ENCODE data around the gene TSC22D1. TPM values are rescaled to one million over a fixed set of nuclear protein-coding genes. Genes with fewer than 3 reads are reported as not detected.

TSC22D1 gene
- total RNA-seq, 1 donor from 2014 or later: 6.5 TPM

DNA sequence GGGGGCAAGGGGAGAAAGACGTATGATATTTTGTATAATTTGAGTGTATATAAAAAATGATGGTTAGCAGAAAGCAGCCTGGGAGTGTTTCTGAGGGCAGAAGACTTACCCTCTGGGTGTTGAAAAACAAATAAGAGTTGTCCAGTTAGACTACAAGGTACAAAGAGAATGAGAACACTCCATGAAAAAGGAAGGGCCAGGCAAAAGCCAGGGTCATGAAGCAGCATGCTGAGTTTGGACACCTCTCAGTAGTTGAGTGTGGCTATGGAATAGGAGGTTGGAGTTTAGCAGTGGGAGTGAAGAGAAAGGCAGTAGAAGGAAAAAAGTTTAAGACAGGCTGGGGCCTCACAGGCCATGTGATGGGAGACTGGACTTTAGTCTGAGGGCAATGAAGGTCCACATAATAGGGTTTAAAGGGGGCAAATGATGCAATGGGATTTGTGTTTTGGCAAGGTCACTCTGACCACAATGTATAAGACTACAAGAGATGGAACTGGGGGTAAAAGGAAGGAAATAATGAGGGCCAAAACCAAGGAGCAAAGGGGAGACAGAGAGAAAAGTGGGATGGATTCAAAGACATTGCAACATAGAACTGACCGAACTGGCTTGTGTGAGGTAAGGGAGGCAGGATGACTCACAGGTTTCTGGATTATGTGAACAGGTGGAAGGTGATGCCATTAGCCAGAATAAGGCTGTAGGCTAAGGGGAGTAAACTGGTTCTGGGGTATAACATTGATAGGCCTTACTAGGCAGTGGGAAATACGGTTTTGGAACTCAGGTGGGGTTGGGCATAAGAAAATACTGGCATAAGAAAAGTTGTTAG lies 125.9 kb downstream of the TSC22D1 start:
- Mint-ChIP-seq H3K27me3 (peaks cover 12% of the 10 kb centered on the region), H3K9me3 (no peaks in the 10 kb centered on the region), H3K4me1 (no peaks in the 10 kb centered on the region), H3K4me3 (no peak overlapping the region), H3K27ac (no peak overlapping the region), H3K36me3 (ENCODE audit: low read depth) (no peaks in the 10 kb centered on the region)
- DNase-seq: no peak
- intact Hi-C loops (cut with micrococcal nuclease): no loop called here

DNA sequence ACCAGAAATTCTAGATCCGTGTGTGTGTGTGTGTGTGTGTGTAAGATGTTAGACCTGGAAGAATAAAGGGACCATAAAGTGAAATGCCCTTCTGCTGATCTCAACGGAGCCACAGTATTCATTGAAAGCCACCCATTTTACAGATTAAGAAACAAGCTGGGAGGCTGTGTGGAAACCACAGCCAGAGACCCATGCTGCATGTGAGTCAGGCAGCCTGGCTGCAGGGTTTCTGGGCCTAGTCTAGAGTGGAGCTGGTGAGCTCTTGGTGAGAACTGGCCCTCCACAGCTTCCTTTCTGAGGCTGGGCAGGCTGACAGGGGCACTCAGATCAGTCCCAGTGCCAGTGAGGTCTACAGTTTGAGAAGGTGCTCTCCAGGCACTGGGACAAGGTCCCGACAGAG lies 127.3 kb downstream of the TSC22D1 start:
- Mint-ChIP-seq H3K4me1 (no peaks in the 10 kb centered on the region), H3K4me3 (no peak overlapping the region), H3K27ac (no peak overlapping the region), H3K27me3 (peaks cover 11% of the 10 kb centered on the region), H3K9me3 (no peaks in the 10 kb centered on the region), H3K36me3 (ENCODE audit: low read depth) (no peaks in the 10 kb centered on the region)
- DNase-seq: no peak
- intact Hi-C loops (cut with micrococcal nuclease): no loop called here

DNA sequence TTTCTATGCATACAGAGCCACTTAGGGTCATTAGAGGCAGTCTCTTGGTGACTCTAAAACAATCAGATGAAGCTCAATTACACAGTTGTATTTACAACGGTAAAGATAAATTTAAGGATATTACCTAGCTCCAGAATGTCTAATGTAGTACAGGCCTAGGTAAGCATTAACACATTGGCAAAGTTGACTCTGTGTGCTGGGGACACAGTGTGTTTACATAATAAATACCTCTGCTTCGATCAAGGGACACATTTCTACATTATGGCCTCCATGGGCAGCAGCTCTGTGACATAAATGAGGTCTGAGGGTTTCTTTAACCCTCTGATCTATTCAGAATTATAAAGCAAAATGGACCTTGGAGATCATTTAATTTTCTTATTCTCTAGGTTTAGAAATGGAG lies 127.8 kb downstream of the TSC22D1 start:
- no peak for DNase-seq
- Mint-ChIP-seq H3K4me1 (no peaks in the 10 kb centered on the region), H3K4me3 (no peak overlapping the region), H3K36me3 (ENCODE audit: low read depth) (no peaks in the 10 kb centered on the region), H3K27ac (no peak overlapping the region), H3K9me3 (no peaks in the 10 kb centered on the region), H3K27me3 (peaks cover 15% of the 10 kb centered on the region)
- intact Hi-C loops (cut with micrococcal nuclease): no loop called here

DNA sequence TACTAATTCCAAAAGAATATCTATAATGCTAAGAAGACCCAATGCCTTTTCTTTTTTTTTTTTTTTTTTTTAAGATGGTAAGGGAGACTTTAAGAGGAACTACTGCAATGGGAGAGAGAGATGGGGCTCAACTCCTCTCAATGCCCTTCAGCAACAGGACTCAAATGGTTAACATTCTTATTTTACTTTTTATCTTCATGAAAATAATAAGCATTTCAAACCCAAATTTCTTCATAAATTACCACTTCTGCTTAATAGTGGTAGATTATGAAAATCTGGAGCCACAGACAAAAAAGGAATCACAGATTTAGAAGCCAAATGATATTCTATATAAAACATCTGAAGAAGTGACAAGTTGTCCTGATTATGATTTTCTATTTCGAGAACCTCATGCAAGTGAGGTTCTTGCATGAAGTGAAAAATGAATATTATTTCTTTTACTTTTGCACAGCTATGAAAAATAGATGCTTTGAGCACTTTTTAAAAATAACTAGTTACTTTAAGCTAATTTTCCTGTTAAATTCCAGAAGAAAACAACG lies 128.3 kb downstream of the TSC22D1 start:
- DNase-seq: no peak
- Mint-ChIP-seq H3K4me1 (no peaks in the 10 kb centered on the region), H3K4me3 (no peak overlapping the region), H3K27me3 (peaks cover 18% of the 10 kb centered on the region), H3K9me3 (no peaks in the 10 kb centered on the region), H3K36me3 (ENCODE audit: low read depth) (no peaks in the 10 kb centered on the region), H3K27ac (no peak overlapping the region)
- intact Hi-C loops (cut with micrococcal nuclease): no loop called here

DNA sequence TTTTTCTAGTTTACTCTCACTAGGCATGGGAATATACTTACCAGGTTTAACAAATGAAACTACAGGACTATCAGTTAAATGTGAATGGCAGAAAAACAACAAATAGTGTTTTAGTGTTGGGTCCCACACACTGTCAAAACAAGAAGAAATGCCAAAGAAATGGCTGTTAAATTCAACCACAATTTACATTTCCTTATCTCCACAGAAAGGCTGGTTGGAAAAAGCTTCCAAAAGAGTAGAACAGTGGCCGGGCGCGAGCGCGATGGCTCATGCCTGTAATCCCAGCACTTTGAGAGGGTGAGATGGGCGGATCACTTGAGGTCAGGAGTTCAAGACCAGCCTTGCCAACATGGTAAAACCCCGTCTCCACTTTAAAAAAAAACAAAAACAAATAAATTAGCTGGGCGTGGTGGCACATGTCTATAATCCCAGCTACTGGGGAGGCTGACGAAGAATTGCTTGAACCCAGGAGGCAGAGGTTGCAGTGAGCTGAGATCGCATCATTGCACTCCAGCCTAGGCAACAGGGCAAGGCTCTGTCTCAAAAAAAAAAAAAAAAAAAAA lies 136.0 kb downstream of the TSC22D1 start:
- Mint-ChIP-seq H3K27ac (no peak overlapping the region), H3K36me3 (ENCODE audit: low read depth) (no peaks in the 10 kb centered on the region), H3K4me3 (no peak overlapping the region), H3K9me3 (no peaks in the 10 kb centered on the region), H3K27me3 (peaks cover 54% of the 10 kb centered on the region), H3K4me1 (peaks cover 14% of the 10 kb centered on the region)
- intact Hi-C loops (cut with micrococcal nuclease): no loop called here
- DNase-seq: no peak

DNA sequence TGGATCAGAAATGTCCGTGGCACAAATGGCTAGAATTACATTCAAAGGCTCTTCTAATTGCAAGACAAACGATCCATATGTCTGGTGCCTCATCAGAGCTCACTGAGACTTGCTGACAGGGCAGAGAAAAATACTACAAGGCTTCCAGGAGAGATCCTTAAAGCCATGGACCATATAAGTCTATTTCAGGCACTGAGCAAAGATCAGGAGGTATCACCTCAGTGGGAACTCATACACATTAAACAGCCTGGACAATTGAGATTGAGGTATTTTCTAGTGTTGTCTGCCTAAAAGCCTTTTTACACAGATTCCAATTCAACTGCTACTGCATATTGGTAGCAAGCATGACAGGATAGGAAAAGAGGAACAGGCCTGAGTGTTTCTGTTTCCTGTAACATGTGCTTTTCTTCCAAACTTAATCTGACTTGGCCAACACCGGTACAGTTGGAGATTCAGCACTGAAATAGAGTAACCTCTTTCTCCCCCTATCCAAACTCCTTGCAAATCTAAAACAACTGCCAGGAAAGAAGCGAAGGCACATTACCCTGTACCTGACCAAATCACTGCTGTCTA lies 136.6 kb downstream of the TSC22D1 start:
- peak; percentile 27 for DNase-seq
- no peak overlapping the region for H3K4me3 Mint-ChIP-seq
- intact Hi-C loops (cut with micrococcal nuclease): no loop called here
- H3K27ac Mint-ChIP-seq: no peak overlapping the region
- peaks cover 56% of the 10 kb centered on the region for H3K27me3 Mint-ChIP-seq
- no peaks in the 10 kb centered on the region for H3K36me3 Mint-ChIP-seq (ENCODE audit: low read depth)
- H3K9me3 Mint-ChIP-seq: no peaks in the 10 kb centered on the region
- peaks cover 17% of the 10 kb centered on the region for H3K4me1 Mint-ChIP-seq

DNA sequence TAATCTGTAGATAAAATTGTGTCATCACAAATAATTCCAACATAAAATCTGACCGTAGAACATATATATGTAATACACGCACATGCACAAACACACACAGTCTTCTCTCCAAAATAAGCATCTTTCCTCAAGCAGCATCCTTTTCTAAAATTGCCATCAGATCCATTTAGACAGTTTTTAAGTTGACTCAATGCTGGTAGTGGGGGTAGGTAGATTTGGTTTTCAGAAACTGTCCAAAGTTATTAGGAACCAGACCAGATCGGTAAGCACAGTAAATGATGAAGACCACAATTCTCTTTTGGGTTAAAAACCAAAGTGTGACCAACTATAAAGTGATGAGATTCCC lies 137.9 kb downstream of the TSC22D1 start:
- no peak overlapping the region for H3K27ac Mint-ChIP-seq
- H3K36me3 Mint-ChIP-seq (ENCODE audit: low read depth): no peaks in the 10 kb centered on the region
- no peak overlapping the region for H3K4me3 Mint-ChIP-seq
- peak; percentile 33 for DNase-seq
- peaks cover 17% of the 10 kb centered on the region for H3K4me1 Mint-ChIP-seq
- intact Hi-C loops (cut with micrococcal nuclease): loop anchor here (1.0 kb wide), 3 partner anchors 195 to 530 kb away; no protein-coding TSS in a partner anchor
- H3K27me3 Mint-ChIP-seq: peaks cover 58% of the 10 kb centered on the region
- no peaks in the 10 kb centered on the region for H3K9me3 Mint-ChIP-seq

DNA sequence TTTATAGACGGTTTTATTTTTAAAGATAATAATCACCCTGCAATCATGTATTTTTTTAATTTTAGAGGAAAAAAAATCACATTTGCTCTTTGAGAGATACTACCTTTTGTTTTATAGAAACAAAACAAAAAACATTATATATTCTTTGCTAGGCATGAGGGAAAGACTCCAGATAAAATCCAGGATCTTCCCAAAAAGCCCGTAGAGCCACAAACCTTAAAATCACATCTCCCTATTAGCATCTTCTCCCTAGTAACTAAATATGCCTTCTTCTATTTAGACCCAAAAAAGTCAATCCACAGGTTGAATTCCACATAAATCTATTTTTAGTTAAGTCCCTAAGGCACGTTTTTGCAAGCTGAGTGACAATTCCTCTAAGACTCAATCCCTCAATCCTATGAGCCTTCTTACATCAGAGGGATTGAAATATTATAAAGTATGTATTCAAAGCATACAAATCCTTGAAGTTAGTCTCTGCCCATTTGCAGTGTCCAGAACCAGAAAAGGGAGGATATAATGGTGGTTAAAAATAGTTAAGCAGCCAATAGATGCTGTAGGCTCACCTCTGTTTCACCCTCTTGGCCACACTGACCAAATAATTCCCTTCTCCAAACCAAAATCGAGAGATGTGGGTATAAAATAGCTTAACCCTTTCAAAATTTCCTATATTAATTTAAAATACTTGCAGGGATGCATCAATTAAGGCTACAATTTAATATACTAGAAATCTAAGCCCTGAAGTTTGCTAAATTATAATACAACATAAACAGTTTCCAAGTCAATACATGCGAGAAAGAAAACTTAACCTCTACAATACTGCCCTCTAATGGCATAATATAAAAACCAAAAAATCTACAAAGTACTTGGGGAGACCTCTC lies 138.5 kb downstream of the TSC22D1 start:
- H3K4me1 Mint-ChIP-seq: peaks cover 17% of the 10 kb centered on the region
- H3K9me3 Mint-ChIP-seq: no peaks in the 10 kb centered on the region
- no peak for DNase-seq
- no peak overlapping the region for H3K27ac Mint-ChIP-seq
- peak overlapping the region; percentile 40 for H3K4me3 Mint-ChIP-seq
- H3K36me3 Mint-ChIP-seq (ENCODE audit: low read depth): no peaks in the 10 kb centered on the region
- H3K27me3 Mint-ChIP-seq: peaks cover 62% of the 10 kb centered on the region
- intact Hi-C loops (cut with micrococcal nuclease): loop anchor here (1.0 kb wide), 4 partner anchors 194 to 529 kb away; no protein-coding TSS in a partner anchor

DNA sequence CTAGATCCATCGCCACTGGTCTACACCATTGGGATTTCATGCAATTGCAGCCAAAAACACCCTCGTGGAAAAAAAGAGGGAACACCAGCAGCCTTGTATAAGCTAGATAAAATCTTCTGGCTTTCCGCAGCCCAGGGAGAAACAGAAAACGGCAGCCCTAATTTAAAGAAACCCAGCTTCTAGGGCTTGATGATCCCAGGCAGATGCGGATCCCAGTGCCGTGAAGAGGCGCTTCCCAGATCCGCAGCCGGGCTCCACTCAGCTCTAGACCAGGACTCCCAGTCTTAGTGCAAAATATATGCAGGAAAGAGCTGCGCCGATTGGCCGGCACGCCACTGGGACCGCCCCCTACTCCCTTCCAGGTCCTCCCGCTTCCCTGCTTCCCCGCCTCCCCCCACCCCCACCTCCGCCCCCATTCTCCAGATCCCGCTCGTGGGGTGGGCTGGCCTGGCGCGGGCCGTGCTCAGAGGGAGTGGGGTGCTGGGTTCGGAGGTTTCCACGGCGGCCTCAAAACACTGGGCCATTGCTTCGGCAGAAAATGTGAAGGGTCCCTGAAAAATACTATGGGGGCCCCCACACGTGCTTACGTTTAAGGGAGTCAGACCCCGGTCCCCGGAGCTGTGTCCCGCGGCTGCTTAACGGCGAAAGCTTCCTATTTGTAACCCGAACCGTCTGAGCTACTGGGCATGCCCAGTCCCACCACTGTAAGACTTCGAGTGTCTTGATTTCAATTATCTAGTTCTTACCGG lies 139.4 kb downstream of the TSC22D1 start:
- H3K27ac Mint-ChIP-seq: no peak overlapping the region
- H3K4me1 Mint-ChIP-seq: peaks cover 17% of the 10 kb centered on the region
- DNase-seq: peak; percentile 75
- H3K36me3 Mint-ChIP-seq (ENCODE audit: low read depth): no peaks in the 10 kb centered on the region
- no peaks in the 10 kb centered on the region for H3K9me3 Mint-ChIP-seq
- H3K4me3 Mint-ChIP-seq: peak overlapping the region; percentile 76
- H3K27me3 Mint-ChIP-seq: peaks cover 62% of the 10 kb centered on the region
- intact Hi-C loops (cut with micrococcal nuclease): loop anchor here (1.0 kb wide), 1 partner anchor 245 kb away; no protein-coding TSS in a partner anchor

DNA sequence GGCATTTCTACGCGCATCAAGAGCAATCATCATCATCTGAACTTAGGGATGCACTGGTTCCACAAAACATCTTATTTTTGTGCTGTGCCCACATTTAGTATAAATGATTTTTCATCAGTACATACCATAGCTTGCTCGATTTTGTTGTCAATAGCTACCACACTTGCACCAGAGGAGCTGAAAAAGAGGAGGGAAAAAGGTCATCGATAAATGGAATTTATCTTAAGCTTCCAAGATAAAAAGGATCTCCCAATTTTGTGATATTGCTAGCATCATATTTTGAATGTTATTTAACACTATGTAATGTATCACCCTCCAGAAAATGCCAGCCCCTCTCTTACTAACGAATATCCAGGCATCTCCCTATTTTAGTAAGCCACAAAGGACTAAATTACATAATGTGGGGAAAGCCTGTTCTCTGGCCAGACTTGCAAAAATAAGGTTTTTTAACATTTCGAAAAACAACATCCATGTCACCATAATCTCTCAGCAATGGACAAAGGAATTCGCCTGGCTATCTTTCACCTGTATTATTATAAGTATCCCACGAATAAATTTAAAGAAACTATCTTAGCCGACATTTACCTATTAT lies 140.1 kb downstream of the TSC22D1 start:
- peaks cover 17% of the 10 kb centered on the region for H3K4me1 Mint-ChIP-seq
- intact Hi-C loops (cut with micrococcal nuclease): loop anchor here (1.0 to 2.0 kb wide), 2 partner anchors 177 to 293 kb away; no protein-coding TSS in a partner anchor
- no peak for DNase-seq
- peak overlapping the region; percentile 36 for H3K27ac Mint-ChIP-seq
- H3K27me3 Mint-ChIP-seq: peaks cover 65% of the 10 kb centered on the region
- peak overlapping the region; percentile 76 for H3K4me3 Mint-ChIP-seq
- H3K9me3 Mint-ChIP-seq: no peaks in the 10 kb centered on the region
- no peaks in the 10 kb centered on the region for H3K36me3 Mint-ChIP-seq (ENCODE audit: low read depth)

DNA sequence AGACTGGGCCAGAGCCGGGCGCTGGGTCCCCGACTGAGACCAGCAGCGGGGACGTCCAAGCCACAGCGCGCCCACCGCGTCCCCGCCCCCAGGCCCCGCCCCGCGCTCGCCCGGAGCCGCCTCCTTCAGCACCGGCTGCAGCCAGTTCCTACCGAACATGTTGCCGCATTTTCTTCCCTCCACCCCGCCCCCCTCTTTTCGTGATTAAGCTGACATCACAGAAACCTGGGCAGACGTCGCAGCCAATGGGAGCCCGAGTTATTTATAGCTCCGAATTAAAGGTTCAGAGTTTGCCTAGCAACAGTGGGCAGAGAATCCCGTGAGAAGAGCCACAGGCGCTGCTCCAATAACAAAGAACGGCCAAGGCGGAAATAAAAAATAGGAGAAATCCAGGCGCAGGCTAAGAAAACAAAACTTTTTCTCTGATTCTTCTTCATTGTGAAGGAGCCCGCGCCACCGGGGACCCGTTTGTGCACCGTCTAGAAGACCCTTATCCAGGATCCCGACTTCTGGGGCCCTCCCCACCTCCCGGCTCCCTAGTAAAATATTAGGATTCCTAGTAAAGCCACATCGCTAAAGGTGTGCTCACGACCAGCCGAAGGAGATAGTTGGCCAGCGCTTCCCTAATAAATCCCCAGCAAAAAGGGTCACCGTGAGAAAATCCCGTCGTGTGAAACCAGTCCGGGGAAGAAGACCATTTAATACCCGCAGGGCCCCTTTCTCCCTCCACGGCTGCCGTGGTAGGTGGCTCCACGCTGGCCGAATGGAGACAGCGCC lies 140.8 kb downstream of the TSC22D1 start:
- Mint-ChIP-seq H3K9me3 (no peaks in the 10 kb centered on the region), H3K4me1 (peaks cover 17% of the 10 kb centered on the region), H3K27me3 (peaks cover 61% of the 10 kb centered on the region), H3K27ac (peak overlapping the region; percentile 30), H3K36me3 (ENCODE audit: low read depth) (no peaks in the 10 kb centered on the region), H3K4me3 (peak overlapping the region; percentile 76)
- DNase-seq: peak; percentile 91
- intact Hi-C loops (cut with micrococcal nuclease): loop anchor here (1.0 to 2.0 kb wide), 2 partner anchors 176 to 293 kb away; no protein-coding TSS in a partner anchor

DNA sequence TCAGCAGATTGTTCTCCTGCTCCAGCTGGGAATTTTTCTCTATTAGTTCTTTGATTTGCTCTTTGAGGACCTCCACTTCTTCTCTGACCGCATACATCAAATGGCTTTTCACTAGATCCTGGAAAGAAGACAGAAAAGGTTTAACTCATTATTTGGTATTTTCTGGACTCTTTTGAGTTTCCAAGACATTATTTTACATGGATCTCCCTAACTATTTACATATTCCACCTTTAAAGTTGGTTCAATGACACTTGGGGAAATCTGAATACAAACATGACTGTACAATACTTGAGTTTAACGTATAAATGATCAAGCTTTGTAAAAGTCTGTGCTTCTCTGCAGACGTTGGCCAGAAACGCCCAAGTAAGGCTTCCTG lies 141.4 kb downstream of the TSC22D1 start:
- peaks cover 17% of the 10 kb centered on the region for H3K4me1 Mint-ChIP-seq
- intact Hi-C loops (cut with micrococcal nuclease): loop anchor here (1.0 to 2.0 kb wide), 2 partner anchors 175 to 292 kb away; no protein-coding TSS in a partner anchor
- DNase-seq: no peak
- H3K36me3 Mint-ChIP-seq (ENCODE audit: low read depth): no peaks in the 10 kb centered on the region
- H3K9me3 Mint-ChIP-seq: no peaks in the 10 kb centered on the region
- H3K27me3 Mint-ChIP-seq: peaks cover 57% of the 10 kb centered on the region
- H3K4me3 Mint-ChIP-seq: peak overlapping the region; percentile 76
- H3K27ac Mint-ChIP-seq: no peak overlapping the region

Measured in activated CD4-positive, alpha-beta T cell treated with anti-CD3 and anti-CD28 coated beads, Interleukin-2, amount 10 ng/mL, durations not matched to agents 24 days and 14 days (primary cell).